Neural cell (in vitro differentiated cells): ENCODE measurements around the gene SYT13.

Source experiments
- CTCF ChIP-seq: fragments of 450-650 bp; IDR thresholded peaks from 2 replicates; pipeline ENCODE4 v1.5.1; 2014; ENCODE audit warnings: antibody characterized with exemption, mild to moderate bottlenecking, moderate library complexity; ENCODE audit not compliant: poor library complexity, severe bottlenecking
- EP300 ChIP-seq: fragments of 450-650 bp; conservative IDR thresholded peaks from 2 replicates; pipeline ENCODE4 v1.6.1; 2014; ENCODE audit warnings: antibody characterized with exemption, mild to moderate bottlenecking, moderate library complexity; ENCODE audit not compliant: poor library complexity, severe bottlenecking
- EZH2 ChIP-seq: fragments of 200-600, 300-800 bp; shearing (Covaris generic), sonication (generic); IDR thresholded peaks from 2 replicates; pipeline ENCODE4 v1.6.1; 2014; ENCODE audit warnings: antibody characterized with exemption, low read length, borderline replicate concordance, mild to moderate bottlenecking; ENCODE audit not compliant: insufficient read depth, poor library complexity, severe bottlenecking
- MXI1 ChIP-seq: fragments of 450-650 bp; conservative IDR thresholded peaks from 2 replicates; pipeline ENCODE4 v1.6.1; 2014; ENCODE audit warnings: antibody characterized with exemption, mild to moderate bottlenecking; ENCODE audit not compliant: poor library complexity, severe bottlenecking
- POLR2AphosphoS5 ChIP-seq: IDR thresholded peaks from 2 replicates; pipeline ENCODE4 v1.6.1; 2012
- RAD21 ChIP-seq: fragments of 450-650 bp; conservative IDR thresholded peaks from 2 replicates; pipeline ENCODE4 v1.6.1; 2014; ENCODE audit warnings: antibody characterized with exemption, mild to moderate bottlenecking, moderate library complexity
- REST ChIP-seq: IDR thresholded peaks from 2 replicates; pipeline ENCODE4 v1.6.1; 2012; ENCODE audit warnings: borderline replicate concordance
- SMC3 ChIP-seq: fragments of 450-650 bp; conservative IDR thresholded peaks from 2 replicates; pipeline ENCODE4 v1.6.1; 2014; ENCODE audit warnings: antibody characterized with exemption, mild to moderate bottlenecking, moderate library complexity; ENCODE audit not compliant: poor library complexity
- TAF1 ChIP-seq: IDR thresholded peaks from 2 replicates; pipeline ENCODE4 v1.6.1; 2012; ENCODE audit warnings: low read depth

DNA sequence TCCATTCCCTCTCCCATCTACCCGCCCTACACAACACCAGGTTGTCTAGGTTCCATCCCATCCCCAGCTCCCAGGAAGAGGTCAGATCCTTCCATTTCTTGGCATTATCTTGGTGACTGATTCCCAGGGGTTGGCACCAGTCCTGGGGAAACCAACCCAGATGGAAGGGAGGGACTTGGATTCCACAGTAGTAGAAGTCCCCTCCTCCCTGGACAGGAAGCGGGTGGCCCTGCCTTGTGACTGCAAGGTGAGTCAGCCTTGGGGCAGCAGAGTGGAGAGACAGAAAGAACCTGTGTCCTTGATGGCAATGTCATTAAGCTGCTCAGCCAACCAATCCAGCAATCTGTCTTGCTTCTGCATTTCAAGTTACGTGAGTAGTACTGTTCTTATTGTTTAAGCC lies 26.5 kb downstream of the SYT13 start:
- TF ChIP-seq EZH2 (no peak), EP300 (no peak), POLR2AphosphoS5 (no peak), RAD21 (no peak), TAF1 (no peak), CTCF (no peak), REST (no peak), MXI1 (no peak), SMC3 (no peak)
